HepG2 (cell line): Measurements from ENCODE around the gene PSRC1. TPM values are rescaled to one million over a fixed set of nuclear protein-coding genes. Genes with fewer than 3 reads are reported as not detected.
A peak's percentile ranks its signal among the peaks of the same experiment; 100 is the strongest.

Source experiments
- BRD4 ChIP-seq: sonication (generic); formaldehyde crosslinking; IDR thresholded peaks from 2 replicates; pipeline ENCODE4 v1.4.0; 2020; ENCODE audit warnings: missing genetic modification reagents
- DMTF1 ChIP-seq: sonication (generic); formaldehyde crosslinking; IDR thresholded peaks from 2 replicates; pipeline ENCODE4 v1.4.0; 2020; ENCODE audit warnings: mild to moderate bottlenecking, missing genetic modification reagents
- DR1 ChIP-seq: sonication (generic); formaldehyde crosslinking; IDR thresholded peaks from 2 replicates; pipeline ENCODE4 v1.8.0; 2021; ENCODE audit warnings: mild to moderate bottlenecking, missing genetic modification reagents, inconsistent platforms
- ELF4 ChIP-seq: sonication (generic); formaldehyde crosslinking; IDR thresholded peaks from 2 replicates; pipeline ENCODE4 v1.5.0; 2020; ENCODE audit warnings: missing genetic modification reagents, mild to moderate bottlenecking, moderate library complexity, borderline replicate concordance
- JUNB ChIP-seq: sonication (generic); formaldehyde crosslinking; IDR thresholded peaks from 2 replicates; pipeline ENCODE4 v1.8.0; 2022; ENCODE audit warnings: missing genetic modification reagents, mild to moderate bottlenecking, borderline replicate concordance
- MAZ ChIP-seq, 2 experiments: sonication (generic) in 1 of 2; formaldehyde crosslinking in 1 of 2; IDR thresholded peaks; 2 replicates each; pipeline versions ENCODE4 v1.5.0 to v1.6.1; 2012 to 2020; ENCODE audit warnings: low read depth in 2 of 2, mild to moderate bottlenecking in 2 of 2, borderline replicate concordance in 1 of 2, improper control_type of control experiment in 1 of 2, low read length in 1 of 2, missing genetic modification reagents in 1 of 2, moderate library complexity in 1 of 2
- NFKB2 ChIP-seq: sonication (generic); formaldehyde crosslinking; IDR thresholded peaks from 2 replicates; pipeline ENCODE4 v1.4.0; 2020; ENCODE audit warnings: missing genetic modification reagents, borderline replicate concordance
- NONO ChIP-seq, 2 experiments: fragments of 450-650 bp in 1 of 2; sonication (generic) in 1 of 2; formaldehyde crosslinking in 1 of 2; IDR thresholded peaks in 1 of 2; conservative IDR thresholded peaks in 1 of 2; 2 replicates each; pipeline versions ENCODE4 v1.6.1 to v1.8.0; 2017 to 2022; ENCODE audit warnings: mild to moderate bottlenecking in 1 of 2, missing genetic modification reagents in 1 of 2, moderate library complexity in 1 of 2
- NR2F2 ChIP-seq: IDR thresholded peaks from 2 replicates; pipeline ENCODE4 v1.6.1; 2012; ENCODE audit warnings: low read depth, inconsistent platforms, borderline replicate concordance
- REL ChIP-seq: sonication (generic); formaldehyde crosslinking; conservative IDR thresholded peaks from 2 replicates; pipeline ENCODE4 v1.8.0; 2022; ENCODE audit warnings: mild to moderate bottlenecking, missing genetic modification reagents, moderate library complexity
- SIX4 ChIP-seq: sonication (generic); formaldehyde crosslinking; IDR thresholded peaks from 2 replicates; pipeline ENCODE4 v1.4.0; 2020; ENCODE audit warnings: missing genetic modification reagents
- SOX5 ChIP-seq: IDR thresholded peaks from 2 replicates; pipeline ENCODE4 v1.6.1; 2016; ENCODE audit warnings: borderline replicate concordance
- SP140L ChIP-seq: sonication (generic); formaldehyde crosslinking; IDR thresholded peaks from 2 replicates; pipeline ENCODE4 v1.4.0; 2020; ENCODE audit warnings: missing genetic modification reagents, borderline replicate concordance
- SPEN ChIP-seq: sonication (generic); formaldehyde crosslinking; IDR thresholded peaks from 2 replicates; pipeline ENCODE4 v1.5.1; 2020; ENCODE audit warnings: low read depth, mild to moderate bottlenecking, missing genetic modification reagents
- SSRP1 ChIP-seq: IDR thresholded peaks from 2 replicates; pipeline ENCODE4 v1.6.1; 2016; ENCODE audit warnings: control low read depth
- TBX2 ChIP-seq: sonication (generic); formaldehyde crosslinking; IDR thresholded peaks from 2 replicates; pipeline ENCODE4 v1.5.0; 2020; ENCODE audit warnings: missing genetic modification reagents, mild to moderate bottlenecking, borderline replicate concordance
- TEF ChIP-seq: sonication (generic); formaldehyde crosslinking; IDR thresholded peaks from 2 replicates; pipeline ENCODE4 v1.5.0; 2020; ENCODE audit warnings: missing genetic modification reagents
- ZBTB8A ChIP-seq: sonication (generic); formaldehyde crosslinking; IDR thresholded peaks from 2 replicates; pipeline ENCODE4 v1.4.0; 2020; ENCODE audit warnings: mild to moderate bottlenecking, low read depth, missing genetic modification reagents, borderline replicate concordance
- ZC3H4 ChIP-seq: sonication (generic); formaldehyde crosslinking; IDR thresholded peaks from 2 replicates; pipeline ENCODE4 v1.4.0; 2020; ENCODE audit warnings: missing genetic modification reagents, borderline replicate concordance
- ZFP36 ChIP-seq: fragments of 150-350 bp; IDR thresholded peaks from 2 replicates; pipeline ENCODE4 v1.6.1; 2018; ENCODE audit warnings: borderline replicate concordance, low read length, low read depth; ENCODE audit not compliant: partially characterized antibody
- ZNF136 ChIP-seq: sonication (generic); formaldehyde crosslinking; IDR thresholded peaks from 2 replicates; pipeline ENCODE4 v1.8.1; 2022; ENCODE audit warnings: low read depth, mild to moderate bottlenecking, moderate library complexity, missing genetic modification reagents
- ZNF343 ChIP-seq: sonication (generic); formaldehyde crosslinking; IDR thresholded peaks from 2 replicates; pipeline ENCODE4 v1.4.0; 2020; ENCODE audit warnings: mild to moderate bottlenecking, missing genetic modification reagents
- ZNF468 ChIP-seq: sonication (generic); formaldehyde crosslinking; IDR thresholded peaks from 2 replicates; pipeline ENCODE4 v1.8.0; 2022; ENCODE audit warnings: mild to moderate bottlenecking, moderate library complexity, missing genetic modification reagents
- ZNF556 ChIP-seq: sonication (generic); formaldehyde crosslinking; IDR thresholded peaks from 2 replicates; pipeline ENCODE4 v1.4.0; 2020; ENCODE audit warnings: mild to moderate bottlenecking, missing genetic modification reagents, borderline replicate concordance
- ZNF577 ChIP-seq: sonication (generic); formaldehyde crosslinking; IDR thresholded peaks from 2 replicates; pipeline ENCODE4 v1.4.0; 2020; ENCODE audit warnings: mild to moderate bottlenecking, low read depth, missing genetic modification reagents, borderline replicate concordance
- polyA plus RNA-seq, 8 experiments: library from polyadenylated mRNA; depleted of rRNA in 3 of 8; stranded (reverse) in 7 of 8; unstranded in 1 of 8; fragments of >200 nt; fragmentation: Illumina TruSeq in 4 of 8; extraction: Trizol in 4 of 8; gene quantifications; 2 replicates each; pipeline versions ENCODE4 v1.2.1 to v1.2.3, GENCODE V29; 2011 to 2016; ENCODE audit warnings: low read depth in 4 of 8, missing spikeins in 1 of 8, mixed read lengths in 1 of 8; ENCODE audit not compliant: insufficient read depth in 1 of 8
- total RNA-seq, 5 experiments: library from RNA; depleted of rRNA; stranded (reverse); fragments of >200 nt; fragmentation: Illumina TruSeq; extraction: Trizol; gene quantifications; 2 replicates each; pipeline ENCODE4 v1.2.3, GENCODE V29; 2016; ENCODE audit warnings: low read depth in 1 of 5

Gene PSRC1
- total and polyA plus RNA-seq, 2 of the 13 experiments (the other 11 are each of a cell fraction or from before 2014, with no cell fraction given) = 28.6 to 30.3 TPM

GRCh38 chr1:109298666-109299557 is 16.0 kb upstream of the PSRC1 start (continued):
- TF ChIP-seq NONO (IDR thresholded peaks at IDR 0.05) = no peak
- peak; percentile 71 for TF ChIP-seq NONO (CRISPR knock-in tag; conservative IDR thresholded peaks at IDR 0.05)
- TF ChIP-seq ZBTB8A = no peak
- peak; percentile 74; the same call in 1 of the 2 replicates for TF ChIP-seq ZNF556 (CRISPR knock-in tag)
- no peak for TF ChIP-seq MAZ (IDR thresholded peaks at IDR 0.05; ENCODE audit: borderline replicate concordance, low read depth, low read length)
- 0 out of 2 replicates have a peak, but pooled peaks have one; percentile 50 for TF ChIP-seq MAZ (CRISPR knock-in tag; IDR thresholded peaks at IDR 0.05; ENCODE audit: low read depth)
- TF ChIP-seq ELF4 (CRISPR knock-in tag) = peak; percentile 52; the same call in 1 of the 2 replicates
- peak; percentile 92; the same call in 1 of the 2 replicates for TF ChIP-seq SSRP1 (CRISPR knock-in tag)
- 0 out of 2 replicates have a peak, but pooled peaks have one; percentile 42 for TF ChIP-seq DR1 (CRISPR knock-in tag)
- TF ChIP-seq TBX2 (CRISPR knock-in tag) = peak; percentile 42; the same call in 1 of the 2 replicates
- TF ChIP-seq ZFP36 = no peak
- TF ChIP-seq TEF (CRISPR knock-in tag) = peak; percentile 90
- TF ChIP-seq SPEN (CRISPR knock-in tag) = no peak; the same call in 1 of the 2 replicates
- no peak for TF ChIP-seq ZC3H4 (CRISPR knock-in tag)
- TF ChIP-seq JUNB (CRISPR knock-in tag) = peak; percentile 53; the same call in 1 of the 2 replicates
- TF ChIP-seq SP140L (CRISPR knock-in tag) = no peak
- TF ChIP-seq DMTF1 = no peak
- TF ChIP-seq ZNF468 = peak; percentile 74; the same call in 1 of the 2 replicates
- TF ChIP-seq SIX4 (CRISPR knock-in tag) = peak; percentile 73; the same call in 1 of the 2 replicates
- TF ChIP-seq ZNF577 (CRISPR knock-in tag) = no peak
- TF ChIP-seq BRD4 = no peak; the same call in 1 of the 2 replicates
- TF ChIP-seq ZNF136 (CRISPR knock-in tag) = no peak
- TF ChIP-seq REL = peak; percentile 43; the same call in 1 of the 2 replicates
- no peak for TF ChIP-seq ZNF343 (CRISPR knock-in tag)
- TF ChIP-seq SOX5 (CRISPR knock-in tag) = peak; percentile 89
- peak; percentile 95; the same call in 1 of the 2 replicates for TF ChIP-seq NFKB2
- TF ChIP-seq NR2F2 = peak; percentile 72; the same call in 1 of the 2 replicates
